Right cardiac atrium (tissue), 5 donors: ENCODE results near the gene PHF2. TPM values are rescaled to one million over a fixed set of nuclear protein-coding genes. Genes with fewer than 3 reads are reported as not detected.
"Not testable (repeated sequence)": the region's sequence is repeated elsewhere in the genome, so short reads cannot be mapped to it uniquely, and the experiment has no call there.

Experiments
- ATAC-seq, 2 donors: fragments of 200-7000 bp; cut with Tn5 transposase; one replicate each; pipeline versions ENCODE4 v1.8.0 to v1.9.1; 2020; ENCODE audit warnings: moderate library complexity in 2 of 2, mild to moderate bottlenecking in 1 of 2
- DNase-seq, 3 donors: peaks; one replicate each; pipeline ENCODE4 v3.0.0-alpha.2; 2020
- H3K27ac ChIP-seq: one replicate; pipeline ENCODE4 v1.5.1; 2013; ENCODE audit warnings: mild to moderate bottlenecking, low read length, control low read depth, moderate library complexity
- H3K27me3 ChIP-seq: one replicate; pipeline ENCODE4 v1.6.1; 2013; ENCODE audit not compliant: control insufficient read depth, insufficient read depth
- H3K4me1 ChIP-seq: one replicate; pipeline ENCODE4 v1.6.1; 2013; ENCODE audit warnings: low read length; ENCODE audit not compliant: control insufficient read depth, insufficient read depth
- H3K4me3 ChIP-seq: one replicate; pipeline ENCODE4 v1.5.1; 2013; ENCODE audit warnings: low read length, control low read depth
- H3K9me3 ChIP-seq: one replicate; pipeline ENCODE4 v1.6.1; 2013; ENCODE audit warnings: low read length; ENCODE audit not compliant: control insufficient read depth
- WGBS: extraction: QIAGEN DNeasy Blood & Tissue Kit; methylation state at CpG from one replicate; pipeline ENCODE4 v1.1.7; 2013; 5-methylcytosine and 5-hydroxymethylcytosine counted together
- intact Hi-C, 4 donors: fragments of 100-400 bp; cut with DNase I; formaldehyde crosslinking; loops; one replicate each; pipeline versions ENCODE4 v1.11.0 to v1.14.0; 2022 to 2023
- polyA plus RNA-seq: library from polyadenylated mRNA; stranded (reverse); fragments of 200-250 nt; gene quantifications from one replicate; pipeline ENCODE4 v1.2.3, GENCODE V29; 2013
- total RNA-seq, 4 donors: library from RNA; stranded (reverse); fragmentation: NEBNext Ultra II Directional; extraction: Animal tissue kit (Norgen Biotek cat#: 25700); gene quantifications; one replicate each; pipeline ENCODE4 v1.2.1, GENCODE V29; 2021
- donor health status: healthy with polysubstance abuse.
- donor health status: DM: no; HTN: yes; CAD: no.
- donor health status: DM: no; HTN: no; CAD: no.
- donor health status: DM: no; HTN: yes; CAD: no; lungs with severe emphysema.
- donor health status: DM: yes; HTN: yes; CAD: no.

The PHF2 gene
- total and polyA plus RNA-seq, 5 donors: 28.3 to 32.4 (median 31.4) TPM

DNA sequence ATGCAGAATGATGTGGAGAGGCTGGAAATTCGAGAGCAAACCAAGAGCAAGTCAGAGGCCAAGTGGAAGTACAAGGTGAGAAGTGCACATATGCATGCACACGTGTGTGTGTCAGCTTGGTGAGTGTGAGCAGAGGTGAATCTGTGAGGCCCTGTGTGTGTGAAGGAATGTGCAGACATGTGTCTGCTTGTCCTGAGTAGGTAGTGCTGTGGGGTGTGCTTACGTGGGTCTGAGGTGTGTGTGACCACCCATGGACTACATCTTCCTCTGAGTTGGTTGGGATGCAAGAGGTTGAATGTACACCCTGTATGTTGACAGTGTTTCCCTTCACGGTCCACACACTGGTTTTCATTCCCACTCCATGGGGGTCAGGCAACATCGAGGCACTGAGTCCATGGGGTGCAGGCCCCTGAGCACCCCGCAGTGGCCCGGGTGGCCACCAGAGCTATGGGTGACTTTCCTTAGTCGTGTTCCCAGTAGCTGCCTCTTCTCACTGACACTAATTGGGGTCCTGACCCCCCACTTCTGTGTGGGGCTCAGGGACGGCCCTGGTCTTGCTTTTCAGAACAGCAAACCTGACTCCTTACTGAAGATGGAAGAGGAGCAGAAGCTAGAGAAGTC, 86.7 kb downstream of the PHF2 start:
- intact Hi-C loops: no loop called here
- Histone ChIP-seq H3K27me3 (no peaks in the 10 kb centered on the region), H3K9me3 (no peaks in the 10 kb centered on the region), H3K27ac (no peak overlapping the region), H3K4me1 (no peaks in the 10 kb centered on the region), H3K4me3 (no peak overlapping the region)
- peak in 1 of 3 donors; percentile 11 for DNase-seq
- 92% methylated on average over 9 of the region's 9 CpGs for WGBS
- ATAC-seq: no peak

- WGBS: 90% methylated on average over 16 of the region's 16 CpGs
- H3K27ac ChIP-seq: no peak overlapping the region
- ATAC-seq (no peak), DNase-seq (peak in 1 of 3 donors; percentile 38)
- H3K27me3 ChIP-seq: no peaks in the 10 kb centered on the region
- H3K4me3 ChIP-seq: no peak overlapping the region
- intact Hi-C loops: no loop called here
- H3K4me1 ChIP-seq: no peaks in the 10 kb centered on the region
- no peaks in the 10 kb centered on the region for H3K9me3 ChIP-seq
These were observed 87.6 kb downstream of the PHF2 start for GRCh38 chr9:93663877-93664548.

DNA sequence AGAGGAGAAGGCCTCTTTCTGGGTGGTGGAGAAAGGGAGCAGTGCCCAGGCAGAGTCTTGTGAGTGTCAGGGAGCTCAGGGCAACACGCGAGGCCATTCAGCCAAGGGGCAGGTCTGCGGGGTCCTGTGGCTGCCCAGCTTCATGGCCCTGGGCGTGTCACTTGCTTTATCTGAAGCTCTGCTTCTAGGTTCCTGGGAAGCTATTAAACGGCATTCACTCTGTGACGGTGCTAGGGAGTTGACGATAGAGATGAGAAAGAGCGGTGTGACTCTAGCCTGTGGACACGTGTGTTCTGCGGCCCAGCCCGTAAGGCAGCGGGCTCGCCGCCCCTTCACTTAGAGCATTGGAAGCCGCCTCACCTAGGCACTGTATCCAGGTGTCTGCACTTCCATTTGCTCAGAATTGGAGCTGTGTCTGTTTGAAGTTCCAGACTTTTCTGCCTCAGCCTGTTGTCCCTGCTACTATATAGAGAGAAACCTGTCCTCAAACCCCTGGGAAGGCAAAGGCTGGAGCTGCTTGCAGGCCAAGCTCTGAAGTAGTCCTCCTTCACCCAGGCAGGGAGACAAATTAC, 88.3 kb downstream of the PHF2 start:
- ATAC-seq (no peak), DNase-seq (no peak)
- H3K4me3 ChIP-seq: no peak overlapping the region
- H3K27me3 ChIP-seq: no peaks in the 10 kb centered on the region
- no peaks in the 10 kb centered on the region for H3K4me1 ChIP-seq
- no peak overlapping the region for H3K27ac ChIP-seq
- 91% methylated on average over 15 of the region's 15 CpGs for WGBS
- no peaks in the 10 kb centered on the region for H3K9me3 ChIP-seq
- intact Hi-C loops: no loop called here

- Histone ChIP-seq H3K4me1 (no peaks in the 10 kb centered on the region), H3K4me3 (no peak overlapping the region), H3K9me3 (no peaks in the 10 kb centered on the region), H3K27ac (no peak overlapping the region), H3K27me3 (no peaks in the 10 kb centered on the region)
- intact Hi-C loops: no loop called here
- DNase-seq (peak in 2 of 3 donors; percentile 13 to 31), ATAC-seq (peak in 1 of 2 donors; percentile 18)
- 89% methylated on average over 9 of the region's 9 CpGs for WGBS
These were observed 88.8 kb downstream of the PHF2 start for GRCh38 chr9:93665128-93665636.

DNA sequence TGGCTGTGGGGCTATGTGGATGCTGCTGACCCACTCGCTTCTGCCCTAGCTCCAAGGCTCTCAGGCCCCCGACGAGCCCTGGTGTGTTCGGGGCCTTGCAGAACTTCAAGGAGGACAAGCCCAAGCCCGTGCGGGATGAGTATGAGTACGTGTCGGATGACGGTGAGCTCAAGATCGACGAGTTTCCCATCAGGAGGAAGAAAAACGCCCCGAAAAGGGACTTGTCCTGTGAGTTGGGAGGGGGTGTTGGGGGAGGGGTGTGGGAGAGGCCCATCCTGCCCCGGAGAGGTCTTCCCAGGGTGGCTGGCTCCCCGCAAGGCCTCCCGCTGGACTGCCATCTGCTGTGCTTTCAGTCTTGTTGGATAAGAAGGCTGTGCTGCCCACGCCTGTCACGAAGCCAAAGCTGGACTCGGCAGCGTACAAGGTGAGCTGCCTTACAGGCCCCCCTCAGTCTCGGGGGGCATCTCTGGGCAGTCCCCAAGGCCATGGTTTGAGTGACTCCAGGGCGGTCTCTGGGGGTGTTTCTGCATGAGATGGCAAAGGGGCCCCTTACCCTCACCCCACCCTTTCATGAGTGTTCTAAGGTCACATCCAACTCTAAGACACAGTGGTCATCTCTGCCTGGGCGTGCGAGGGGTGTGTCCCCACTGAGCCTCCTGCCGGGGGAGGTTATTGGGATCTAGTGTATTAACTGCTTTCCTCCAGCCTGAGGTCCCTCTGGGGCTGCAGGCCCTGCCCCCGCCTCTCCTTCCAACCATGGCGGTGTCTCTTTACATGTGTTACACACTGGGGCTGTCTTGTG, 89.5 kb downstream of the PHF2 start:
- H3K27me3 ChIP-seq: no peaks in the 10 kb centered on the region
- no peaks in the 10 kb centered on the region for H3K4me1 ChIP-seq
- H3K4me3 ChIP-seq: no peak overlapping the region
- DNase-seq (peak; percentile 7 to 51 (median 34)), ATAC-seq (no peak)
- WGBS: 91% methylated on average over 27 of the region's 27 CpGs
- H3K27ac ChIP-seq: no peak overlapping the region
- no peaks in the 10 kb centered on the region for H3K9me3 ChIP-seq
- intact Hi-C loops: no loop called here

- H3K9me3 ChIP-seq, DNase-seq, H3K27me3 ChIP-seq, H3K27ac ChIP-seq, H3K4me1 ChIP-seq, intact Hi-C loops, ATAC-seq, H3K4me3 ChIP-seq: not testable (repeated sequence)
- WGBS: 92% methylated on average over 6 of the region's 6 CpGs
These were observed 90.0 kb downstream of the PHF2 start for GRCh38 chr9:93666439-93666784.

DNA sequence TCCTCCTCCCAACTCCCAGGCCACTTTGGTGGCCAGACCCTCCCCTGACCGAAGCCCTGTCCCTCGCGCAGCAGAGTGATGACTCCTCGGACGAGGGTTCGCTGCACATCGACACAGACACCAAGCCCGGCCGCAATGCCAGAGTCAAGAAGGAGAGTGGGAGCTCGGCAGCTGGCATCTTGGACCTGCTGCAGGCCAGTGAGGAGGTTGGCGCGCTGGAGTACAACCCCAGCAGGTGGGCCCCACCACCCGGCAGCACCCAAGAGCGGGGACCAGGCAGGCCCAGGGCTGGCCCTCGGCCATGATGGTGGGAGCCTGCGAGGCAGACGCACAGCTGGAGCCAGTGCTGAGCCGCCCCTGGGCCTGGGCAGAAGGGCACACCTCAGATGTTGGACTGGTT, 90.6 kb downstream of the PHF2 start:
- Histone ChIP-seq H3K27me3 (no peaks in the 10 kb centered on the region), H3K4me3 (no peak overlapping the region), H3K4me1 (no peaks in the 10 kb centered on the region), H3K27ac (no peak overlapping the region), H3K9me3 (no peaks in the 10 kb centered on the region)
- ATAC-seq: no peak
- WGBS: 95% methylated on average over 18 of the region's 18 CpGs
- peak; percentile 11 to 49 (median 37) for DNase-seq
- intact Hi-C loops: no loop called here

DNA sequence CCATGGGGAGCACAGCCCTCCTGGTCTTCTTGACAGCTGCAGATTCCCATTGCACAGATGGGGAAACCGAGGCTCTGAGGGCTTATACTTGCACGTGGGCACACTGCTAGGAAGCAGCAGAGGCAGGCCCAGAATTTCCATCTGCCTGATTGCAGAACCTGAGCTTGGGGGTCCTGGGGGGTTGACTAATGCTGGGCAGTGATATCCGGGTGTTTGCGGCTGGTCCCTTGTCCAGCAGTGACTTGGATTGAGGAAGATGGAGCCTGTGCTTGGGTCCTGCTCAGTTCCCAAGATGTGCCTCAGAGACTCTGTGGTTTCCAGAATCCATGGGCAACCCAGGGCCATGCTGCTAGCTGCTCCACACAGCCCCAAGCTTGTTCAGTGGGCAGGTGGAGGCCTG, 91.2 kb downstream of the PHF2 start:
- Histone ChIP-seq H3K9me3 (no peaks in the 10 kb centered on the region), H3K4me1 (no peaks in the 10 kb centered on the region), H3K4me3 (no peak overlapping the region), H3K27ac (no peak overlapping the region), H3K27me3 (no peaks in the 10 kb centered on the region)
- DNase-seq (peak in 1 of 3 donors; percentile 18), ATAC-seq (no peak)
- WGBS: 78% methylated on average over 4 of the region's 4 CpGs
- intact Hi-C loops: no loop called here

DNA sequence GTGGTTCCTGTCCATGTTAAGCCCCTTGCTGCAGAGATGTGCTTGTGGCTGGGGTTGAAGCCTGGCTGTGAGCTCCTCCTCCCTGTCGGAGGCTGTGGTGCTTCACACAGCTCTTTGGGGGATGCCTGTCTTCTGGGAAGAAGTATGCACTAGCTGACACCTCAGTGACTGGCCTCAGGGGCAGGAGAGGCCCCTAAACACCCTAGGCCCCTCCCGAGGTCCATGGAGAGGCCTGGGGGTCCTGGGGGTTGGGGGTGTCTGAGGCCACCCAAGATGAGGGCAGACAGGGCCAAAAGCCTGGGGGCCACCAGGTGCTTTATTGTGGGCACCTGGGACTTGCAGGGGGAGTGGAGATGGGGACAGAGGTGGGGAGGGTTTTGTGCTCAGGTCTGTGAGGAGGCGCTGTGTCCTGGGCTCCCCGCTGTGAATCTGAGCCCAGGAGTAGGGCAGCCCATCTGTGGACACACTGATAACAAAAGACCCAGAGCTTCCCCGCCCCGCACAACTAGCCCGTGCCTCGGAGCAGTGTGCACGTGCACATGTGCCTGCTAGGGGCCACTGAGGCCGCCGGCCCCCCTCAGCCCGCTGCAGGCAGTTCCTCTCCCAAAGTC, 92.0 kb downstream of the PHF2 start:
- H3K27ac ChIP-seq: no peak overlapping the region
- WGBS: 76% methylated on average over 12 of the region's 12 CpGs
- no peaks in the 10 kb centered on the region for H3K9me3 ChIP-seq
- ATAC-seq: no peak
- peak; percentile 6 to 19 (median 16) for DNase-seq
- H3K27me3 ChIP-seq: no peaks in the 10 kb centered on the region
- no peaks in the 10 kb centered on the region for H3K4me1 ChIP-seq
- intact Hi-C loops: no loop called here
- H3K4me3 ChIP-seq: no peak overlapping the region

- H3K4me3 ChIP-seq: no peak overlapping the region
- DNase-seq: peak; percentile 5 to 40 (median 16)
- H3K4me1 ChIP-seq: no peaks in the 10 kb centered on the region
- no peak for ATAC-seq
- no peaks in the 10 kb centered on the region for H3K27me3 ChIP-seq
- intact Hi-C loops: no loop called here
- H3K9me3 ChIP-seq: no peaks in the 10 kb centered on the region
- H3K27ac ChIP-seq: no peak overlapping the region
- WGBS: 88% methylated on average over 15 of the region's 15 CpGs
These were observed 93.0 kb downstream of the PHF2 start for GRCh38 chr9:93669116-93669957.
